ENCODE results near the gene ACACB.
A peak's percentile ranks its signal among the peaks of the same experiment; 100 is the strongest.

ACACB gene

DNA sequence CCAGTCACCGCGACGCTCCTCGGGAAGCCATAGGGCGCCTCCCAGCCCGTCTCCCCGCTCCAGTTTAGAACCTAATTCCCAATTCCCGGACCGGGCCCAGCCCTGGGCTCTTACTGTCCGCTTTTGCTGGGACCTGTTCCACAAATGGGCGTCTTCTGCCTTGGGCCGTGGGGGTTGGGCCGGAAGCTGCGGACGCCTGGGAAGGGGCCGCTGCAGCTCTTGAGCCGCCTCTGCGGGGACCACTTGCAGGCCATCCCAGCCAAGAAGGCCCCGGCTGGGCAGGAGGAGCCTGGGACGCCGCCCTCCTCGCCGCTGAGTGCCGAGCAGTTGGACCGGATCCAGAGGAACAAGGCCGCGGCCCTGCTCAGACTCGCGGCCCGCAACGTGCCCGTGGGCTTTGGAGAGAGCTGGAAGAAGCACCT, 18.2 kb upstream of the ACACB start:
- peak overlapping the region; percentile 88 for H3K4me3 Mint-ChIP-seq
- peak overlapping the region; percentile 95 for H3K27ac Mint-ChIP-seq
- H3K27me3 Mint-ChIP-seq, result no peaks in the 10 kb centered on the region
- H3K9me3 Mint-ChIP-seq, result no peaks in the 10 kb centered on the region
- H3K36me3 Mint-ChIP-seq (ENCODE audit: low read depth), result peaks cover 49% of the 10 kb centered on the region
- peaks cover 34% of the 10 kb centered on the region for H3K4me1 Mint-ChIP-seq (ENCODE audit: low read depth)
- no peak for DNase-seq

DNA sequence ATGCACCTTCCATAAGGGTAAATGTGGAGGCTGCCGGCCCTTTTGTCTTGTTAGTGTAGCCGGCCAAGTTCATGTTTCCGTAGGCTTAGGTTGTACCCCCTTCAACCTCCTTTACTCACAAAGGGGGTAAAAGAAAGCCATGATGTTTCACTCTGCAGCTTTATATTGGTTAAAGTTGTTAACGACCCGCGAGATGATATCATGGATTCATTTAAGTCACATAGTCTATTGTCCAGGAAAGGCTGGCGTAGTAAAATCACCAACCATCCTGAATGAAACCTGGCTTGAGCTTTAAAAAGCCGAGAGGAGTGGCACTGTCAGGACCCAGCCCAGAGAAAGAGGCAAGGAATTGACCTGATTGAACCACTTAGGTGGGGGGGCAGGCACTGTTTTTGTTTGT, 17.7 kb upstream of the ACACB start:
- DNase-seq, result no peak
- Mint-ChIP-seq H3K27ac (peak overlapping the region; percentile 95), H3K36me3 (ENCODE audit: low read depth) (peaks cover 53% of the 10 kb centered on the region), H3K9me3 (no peaks in the 10 kb centered on the region), H3K4me1 (ENCODE audit: low read depth) (peaks cover 30% of the 10 kb centered on the region), H3K27me3 (no peaks in the 10 kb centered on the region), H3K4me3 (peak overlapping the region; percentile 88)

DNA sequence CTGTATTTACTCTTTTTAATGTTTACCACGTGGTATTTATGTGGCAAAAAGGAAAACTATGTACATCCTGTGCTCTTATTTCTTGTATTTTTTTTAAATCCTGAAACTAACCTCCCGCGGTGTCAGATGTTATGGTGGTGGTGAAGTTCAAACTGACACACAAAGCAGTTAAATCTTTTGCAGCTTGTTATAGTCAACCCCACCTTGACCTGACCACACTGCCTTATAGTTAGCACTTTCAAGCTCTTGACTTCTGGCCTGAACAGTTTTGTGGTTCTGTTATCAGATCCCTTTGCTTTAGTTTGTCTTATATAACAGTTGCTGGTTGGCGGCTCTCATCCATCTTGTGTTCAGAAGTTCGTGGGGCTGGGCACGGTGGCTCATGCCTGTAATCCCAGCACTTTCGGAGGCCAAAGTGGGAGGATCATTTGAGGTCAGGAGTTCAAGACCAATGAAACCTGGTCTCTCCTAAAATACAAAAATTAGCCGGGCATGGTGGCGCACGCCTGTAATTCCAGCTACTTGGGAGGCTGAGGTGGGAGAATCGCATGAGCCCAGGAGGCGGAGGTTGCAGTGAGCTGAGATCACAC, 16.9 kb upstream of the ACACB start:
- Mint-ChIP-seq H3K4me1 (ENCODE audit: low read depth) (peaks cover 27% of the 10 kb centered on the region), H3K9me3 (no peaks in the 10 kb centered on the region), H3K27ac (peak overlapping the region; percentile 57), H3K27me3 (no peaks in the 10 kb centered on the region), H3K4me3 (peak overlapping the region; percentile 88), H3K36me3 (ENCODE audit: low read depth) (peaks cover 62% of the 10 kb centered on the region)
- no peak for DNase-seq

DNA sequence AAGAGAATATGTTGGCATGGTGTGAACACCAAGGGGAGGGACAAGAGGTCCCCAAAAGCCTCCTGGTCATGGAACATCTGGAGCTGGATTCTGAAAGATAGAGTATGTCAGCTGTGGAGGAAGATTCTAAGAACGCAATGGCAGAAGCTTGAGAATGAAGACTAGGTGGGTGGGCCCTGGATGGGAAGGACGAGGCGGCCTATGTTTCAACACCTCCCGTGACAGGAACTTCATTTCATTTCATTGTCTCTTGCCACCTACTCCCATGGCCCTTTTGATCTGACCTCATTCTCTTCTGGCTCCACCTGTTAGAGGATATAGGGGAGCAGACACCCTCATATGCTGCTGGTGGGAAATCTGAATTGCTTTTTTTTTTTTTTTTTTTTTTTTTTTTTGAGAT, 15.6 kb upstream of the ACACB start:
- Mint-ChIP-seq H3K27ac (no peak overlapping the region), H3K36me3 (ENCODE audit: low read depth) (peaks cover 74% of the 10 kb centered on the region), H3K4me3 (no peak overlapping the region), H3K27me3 (no peaks in the 10 kb centered on the region), H3K4me1 (ENCODE audit: low read depth) (peaks cover 27% of the 10 kb centered on the region), H3K9me3 (no peaks in the 10 kb centered on the region)
- DNase-seq, result no peak

DNA sequence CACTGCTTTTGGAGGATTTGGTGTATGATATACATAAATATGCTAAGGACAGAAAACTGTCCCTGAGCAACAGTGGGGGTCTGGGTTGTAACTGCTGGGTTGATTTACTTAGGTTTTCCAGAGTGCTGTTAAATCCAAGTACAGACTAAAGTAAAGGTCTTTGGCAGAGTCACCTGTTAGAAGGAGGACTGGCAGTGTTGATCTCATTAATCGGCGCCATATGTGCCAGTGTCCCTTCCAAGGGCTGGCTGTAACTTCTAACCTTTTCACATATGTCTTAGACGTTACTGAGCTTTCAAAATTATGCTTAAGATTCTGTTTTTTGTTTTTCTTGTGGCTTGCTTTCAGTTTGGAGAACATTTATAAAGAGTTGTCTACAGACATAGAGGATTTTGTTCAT, 13.9 kb upstream of the ACACB start:
- Mint-ChIP-seq H3K36me3 (ENCODE audit: low read depth) (peaks cover 89% of the 10 kb centered on the region), H3K4me1 (ENCODE audit: low read depth) (peaks cover 27% of the 10 kb centered on the region), H3K9me3 (no peaks in the 10 kb centered on the region), H3K27me3 (no peaks in the 10 kb centered on the region), H3K27ac (no peak overlapping the region), H3K4me3 (no peak overlapping the region)
- DNase-seq, result no peak

DNA sequence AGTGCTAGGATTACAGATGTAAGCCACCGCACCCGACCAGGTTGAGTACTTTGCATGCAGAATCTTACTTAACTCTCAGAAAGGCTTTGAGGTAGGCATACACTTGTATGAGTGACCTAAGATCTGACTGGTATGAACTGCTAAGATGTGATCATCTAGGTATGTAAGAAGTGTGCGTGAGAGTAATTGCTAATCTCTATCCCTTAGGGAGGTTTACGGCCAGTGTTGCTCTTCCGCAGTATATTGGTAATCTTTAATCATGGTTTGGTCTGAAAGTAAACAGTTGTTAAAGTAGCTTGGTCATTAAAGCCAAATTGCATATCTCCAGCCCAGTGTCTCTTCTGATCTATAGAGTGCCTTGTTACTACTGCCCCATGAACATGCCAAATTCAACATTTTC, 11.2 kb upstream of the ACACB start:
- H3K4me3 Mint-ChIP-seq, result no peak overlapping the region
- H3K36me3 Mint-ChIP-seq (ENCODE audit: low read depth), result peaks cover 94% of the 10 kb centered on the region
- no peak for DNase-seq
- H3K4me1 Mint-ChIP-seq (ENCODE audit: low read depth), result peaks cover 11% of the 10 kb centered on the region
- no peaks in the 10 kb centered on the region for H3K9me3 Mint-ChIP-seq
- no peaks in the 10 kb centered on the region for H3K27me3 Mint-ChIP-seq
- H3K27ac Mint-ChIP-seq, result no peak overlapping the region

DNA sequence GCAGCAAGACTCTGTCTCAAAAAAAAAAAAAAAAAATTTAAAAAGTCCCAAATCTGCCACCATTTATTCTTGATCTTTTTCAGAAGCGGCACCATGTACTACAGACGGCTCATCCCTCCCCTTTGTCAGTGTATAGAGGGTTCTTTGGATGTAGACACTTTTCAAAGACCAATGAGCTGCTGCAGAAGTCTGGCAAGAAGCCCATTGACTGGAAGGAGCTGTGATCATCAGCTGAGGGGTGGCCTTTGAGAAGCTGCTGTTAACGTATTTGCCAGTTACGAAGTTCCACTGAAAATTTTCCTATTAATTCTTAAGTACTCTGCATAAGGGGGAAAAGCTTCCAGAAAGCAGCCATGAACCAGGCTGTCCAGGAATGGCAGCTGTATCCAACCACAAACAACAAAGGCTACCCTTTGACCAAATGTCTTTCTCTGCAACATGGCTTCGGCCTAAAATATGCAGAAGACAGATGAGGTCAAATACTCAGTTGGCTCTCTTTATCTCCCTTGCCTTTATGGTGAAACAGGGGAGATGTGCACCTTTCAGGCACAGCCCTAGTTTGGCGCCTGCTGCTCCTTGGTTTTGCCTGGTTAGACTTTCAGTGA, 6.5 kb upstream of the ACACB start:
- DNase-seq, result no peak
- Mint-ChIP-seq H3K9me3 (no peaks in the 10 kb centered on the region), H3K27me3 (no peaks in the 10 kb centered on the region), H3K36me3 (ENCODE audit: low read depth) (peaks cover 58% of the 10 kb centered on the region), H3K27ac (peak overlapping the region; percentile 47), H3K4me1 (ENCODE audit: low read depth) (peaks cover 28% of the 10 kb centered on the region), H3K4me3 (no peak overlapping the region)

DNA sequence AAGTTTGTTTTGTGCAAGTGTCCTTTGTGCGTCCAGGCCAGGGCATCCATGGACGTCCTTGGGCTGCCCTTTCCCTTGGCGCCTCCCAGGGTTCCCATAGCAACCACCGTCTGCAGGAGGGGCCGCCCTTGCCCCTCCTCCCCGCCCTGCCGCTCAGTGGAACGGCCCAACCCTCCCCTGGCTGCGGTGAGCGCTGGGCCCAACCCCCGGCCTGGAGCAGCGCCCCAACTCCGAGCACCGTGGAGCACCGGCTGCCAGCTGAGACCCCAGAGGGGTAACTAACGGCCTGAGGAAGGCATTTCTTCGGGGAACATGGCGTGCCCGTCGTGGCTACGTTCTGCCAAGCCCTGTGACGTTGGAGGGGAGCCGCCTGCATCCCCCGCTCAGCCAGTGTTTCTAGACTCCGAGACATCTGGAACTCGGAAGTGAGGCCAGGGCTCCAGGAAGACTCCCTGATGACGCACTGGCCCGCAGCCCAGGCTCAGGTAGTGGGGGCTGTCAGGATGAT, 5.3 kb upstream of the ACACB start:
- H3K4me1 Mint-ChIP-seq (ENCODE audit: low read depth), result peaks cover 38% of the 10 kb centered on the region
- peak overlapping the region; percentile 73 for H3K27ac Mint-ChIP-seq
- peak overlapping the region; percentile 66 for H3K4me3 Mint-ChIP-seq
- H3K9me3 Mint-ChIP-seq, result no peaks in the 10 kb centered on the region
- peaks cover 46% of the 10 kb centered on the region for H3K36me3 Mint-ChIP-seq (ENCODE audit: low read depth)
- peak; percentile 70 for DNase-seq
- no peaks in the 10 kb centered on the region for H3K27me3 Mint-ChIP-seq

DNA sequence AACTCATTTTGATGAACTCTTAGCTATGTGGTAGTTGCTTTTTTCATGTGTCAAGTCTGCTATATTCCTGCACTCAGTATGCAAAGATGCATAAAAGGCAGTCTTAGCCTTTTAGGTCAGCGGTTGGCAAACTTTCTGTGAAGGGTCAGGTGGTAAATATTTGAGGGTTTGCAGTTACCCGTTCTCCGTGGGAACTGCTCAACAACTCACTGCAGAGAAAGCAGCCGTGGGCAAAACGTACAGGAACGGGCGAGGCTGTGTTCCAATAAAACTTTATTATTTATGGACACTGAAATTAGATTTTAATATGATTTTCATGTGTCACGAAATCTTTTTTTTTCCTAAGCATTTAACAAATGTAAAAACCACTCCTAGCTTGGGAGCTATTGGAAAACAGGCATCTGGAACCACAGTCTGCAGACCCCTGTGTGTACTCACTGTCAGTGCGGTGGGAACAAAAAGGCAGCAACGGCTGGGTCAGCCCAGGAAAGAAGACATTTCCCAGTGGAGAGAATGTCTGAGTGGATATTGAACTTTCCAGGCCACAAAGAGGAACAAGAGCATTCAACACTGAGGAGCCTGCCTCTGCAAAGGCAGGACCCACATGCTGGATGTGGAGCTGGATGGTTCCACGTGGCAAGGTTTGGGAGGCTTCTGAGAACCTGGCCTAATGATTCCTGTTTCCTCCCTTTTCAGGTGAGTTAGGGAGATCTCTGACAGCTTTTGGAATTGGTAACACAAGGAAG, 3.5 kb upstream of the ACACB start:
- Mint-ChIP-seq H3K27me3 (no peaks in the 10 kb centered on the region), H3K4me3 (no peak overlapping the region), H3K4me1 (ENCODE audit: low read depth) (peaks cover 39% of the 10 kb centered on the region), H3K36me3 (ENCODE audit: low read depth) (peaks cover 30% of the 10 kb centered on the region), H3K9me3 (no peaks in the 10 kb centered on the region), H3K27ac (no peak overlapping the region)
- DNase-seq, result no peak

DNA sequence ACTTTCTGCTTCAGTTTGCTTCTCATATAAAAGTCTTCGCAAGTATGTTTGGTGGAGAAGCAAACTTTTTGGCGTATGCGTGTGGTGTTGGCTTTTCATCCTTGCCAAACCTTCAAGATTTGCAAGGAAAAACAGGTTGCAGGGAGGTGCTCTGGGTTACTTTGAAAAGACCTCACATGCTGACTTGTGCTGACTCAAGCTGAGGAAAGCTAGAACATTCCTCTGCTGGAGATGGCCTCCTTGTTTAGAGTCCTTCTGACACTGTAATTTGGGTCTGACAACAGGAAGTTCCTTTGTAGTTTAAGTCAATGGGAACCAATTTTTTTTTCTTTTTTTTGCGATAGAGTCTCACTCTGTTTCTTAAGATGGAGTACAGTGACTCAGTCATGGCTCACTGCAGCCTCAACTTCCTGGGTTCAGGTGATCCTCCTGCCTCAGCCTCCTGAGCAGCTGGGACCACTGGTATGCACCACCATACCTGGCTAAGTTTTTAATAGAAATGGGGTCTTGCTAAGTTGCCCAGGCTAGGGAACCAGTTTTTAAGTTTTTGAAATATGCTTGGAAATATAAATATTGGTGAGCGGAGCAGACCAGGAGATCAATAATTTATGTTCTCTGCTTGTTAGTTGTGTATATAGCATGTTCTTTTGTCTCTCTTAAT, 2.6 kb upstream of the ACACB start:
- no peaks in the 10 kb centered on the region for H3K27me3 Mint-ChIP-seq
- peak overlapping the region; percentile 22 for H3K27ac Mint-ChIP-seq
- H3K9me3 Mint-ChIP-seq, result no peaks in the 10 kb centered on the region
- H3K36me3 Mint-ChIP-seq (ENCODE audit: low read depth), result peaks cover 22% of the 10 kb centered on the region
- H3K4me1 Mint-ChIP-seq (ENCODE audit: low read depth), result peaks cover 39% of the 10 kb centered on the region
- no peak overlapping the region for H3K4me3 Mint-ChIP-seq
- DNase-seq, result no peak

DNA sequence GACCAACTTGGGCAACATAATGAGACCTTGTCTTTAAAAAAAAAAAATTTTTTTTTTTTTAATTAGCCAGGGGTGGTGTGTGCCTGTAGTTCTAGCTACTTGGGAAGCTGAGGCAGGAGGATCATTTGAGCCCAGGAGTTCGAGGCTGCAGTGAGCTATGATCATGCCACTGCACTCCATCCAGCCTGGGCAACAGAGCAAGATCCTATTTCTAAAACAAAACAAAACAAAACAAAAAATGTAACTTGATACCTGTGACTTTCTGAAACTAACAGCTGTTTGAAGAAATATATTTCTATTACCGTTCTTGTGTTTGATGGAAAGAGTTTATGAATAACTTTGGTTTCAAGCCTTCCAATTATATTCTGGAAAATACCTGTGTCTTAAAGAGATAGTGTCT, 1.7 kb upstream of the ACACB start:
- DNase-seq, result no peak
- Mint-ChIP-seq H3K27ac (no peak overlapping the region), H3K4me1 (ENCODE audit: low read depth) (peaks cover 39% of the 10 kb centered on the region), H3K9me3 (no peaks in the 10 kb centered on the region), H3K27me3 (no peaks in the 10 kb centered on the region), H3K4me3 (no peak overlapping the region), H3K36me3 (ENCODE audit: low read depth) (peaks cover 14% of the 10 kb centered on the region)

DNA sequence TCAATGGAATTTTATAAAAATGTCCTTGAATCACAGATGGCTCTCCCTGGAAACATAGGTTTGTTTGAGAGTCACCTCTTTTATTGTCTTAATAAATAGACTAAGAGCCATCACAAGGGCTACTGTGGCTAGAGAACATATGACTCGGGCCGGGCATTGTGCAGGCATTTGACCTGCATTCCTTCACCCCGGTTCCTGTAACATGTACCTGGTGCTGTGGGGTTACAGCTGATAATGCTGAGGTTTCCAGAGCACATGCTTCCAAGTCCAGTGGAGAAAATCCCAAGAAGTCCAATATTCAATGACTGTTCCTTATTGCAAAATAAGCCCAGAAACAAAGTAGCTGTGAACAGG, 1.0 kb upstream of the ACACB start:
- Mint-ChIP-seq H3K27ac (no peak overlapping the region), H3K4me3 (no peak overlapping the region), H3K9me3 (no peaks in the 10 kb centered on the region), H3K36me3 (ENCODE audit: low read depth) (peaks cover 7% of the 10 kb centered on the region), H3K4me1 (ENCODE audit: low read depth) (peaks cover 36% of the 10 kb centered on the region), H3K27me3 (no peaks in the 10 kb centered on the region)
- no peak for DNase-seq

DNA sequence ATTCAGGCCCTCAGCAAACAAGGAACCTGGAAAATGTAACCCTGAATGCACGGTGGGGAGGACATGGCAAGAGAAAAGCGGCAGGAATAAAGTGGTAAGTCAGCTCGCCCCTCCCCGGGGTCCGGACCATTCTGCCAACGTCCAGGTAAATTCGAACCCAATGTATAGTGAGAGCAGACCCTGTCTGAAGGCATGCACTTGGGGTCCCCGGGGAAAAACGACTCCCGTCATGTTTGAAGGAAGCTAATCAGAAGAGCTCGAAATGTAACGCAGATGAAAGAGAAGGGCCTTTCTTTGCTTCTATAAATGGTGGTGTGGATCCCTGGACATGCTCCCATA, 193 bp downstream of the ACACB start:
- Mint-ChIP-seq H3K9me3 (no peaks in the 10 kb centered on the region), H3K27ac (no peak overlapping the region), H3K27me3 (no peaks in the 10 kb centered on the region), H3K36me3 (ENCODE audit: low read depth) (peaks cover 1% of the 10 kb centered on the region), H3K4me1 (ENCODE audit: low read depth) (peaks cover 30% of the 10 kb centered on the region), H3K4me3 (no peak overlapping the region)
- DNase-seq, result no peak

DNA sequence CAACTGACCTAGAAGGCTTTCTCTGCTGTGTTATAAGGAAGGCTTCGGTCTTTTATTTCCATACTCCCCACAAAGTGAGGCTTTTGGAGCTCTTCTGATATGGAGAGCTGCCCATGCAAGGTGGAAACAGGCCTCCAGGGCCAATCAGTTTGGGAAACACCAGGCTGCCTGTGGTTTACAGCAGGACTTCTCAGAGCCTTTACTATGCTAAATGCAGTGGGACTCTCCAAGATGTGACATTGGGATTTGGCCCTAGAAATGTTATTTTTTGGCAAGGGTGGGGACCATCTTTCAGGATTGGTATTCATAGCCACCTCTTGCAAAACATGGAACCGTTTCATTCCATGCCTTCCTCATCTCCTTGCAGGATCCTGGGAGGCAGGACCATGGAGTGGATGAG, 3.7 kb downstream of the ACACB start:
- no peaks in the 10 kb centered on the region for H3K9me3 Mint-ChIP-seq
- peaks cover 9% of the 10 kb centered on the region for H3K4me1 Mint-ChIP-seq (ENCODE audit: low read depth)
- H3K4me3 Mint-ChIP-seq, result no peak overlapping the region
- H3K27me3 Mint-ChIP-seq, result no peaks in the 10 kb centered on the region
- no peak overlapping the region for H3K27ac Mint-ChIP-seq
- DNase-seq, result no peak
- H3K36me3 Mint-ChIP-seq (ENCODE audit: low read depth), result no peaks in the 10 kb centered on the region

DNA sequence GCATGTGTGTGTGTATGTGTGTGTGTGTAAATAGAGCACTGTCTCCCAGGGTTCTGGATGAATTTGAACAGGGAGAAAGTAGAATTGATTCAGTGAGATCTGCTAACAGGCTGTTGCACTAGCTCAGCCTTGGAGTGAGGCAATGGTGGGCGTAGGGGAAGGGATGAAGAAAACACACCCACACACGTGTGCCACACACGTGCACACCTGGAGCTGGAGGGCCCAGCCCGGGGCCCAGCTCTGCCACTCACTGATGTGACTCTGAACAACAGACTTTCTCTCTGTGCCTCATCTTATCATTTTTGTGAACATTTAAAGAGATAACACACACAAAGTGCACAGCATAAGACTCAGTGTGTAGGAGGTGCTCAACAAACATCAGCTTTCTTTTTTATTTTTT, 4.2 kb downstream of the ACACB start:
- no peaks in the 10 kb centered on the region for H3K36me3 Mint-ChIP-seq (ENCODE audit: low read depth)

More for the DNA sequence above, 4.2 kb downstream of the ACACB start:
- Mint-ChIP-seq H3K4me3 (no peak overlapping the region), H3K27me3 (no peaks in the 10 kb centered on the region), H3K4me1 (ENCODE audit: low read depth) (peaks cover 6% of the 10 kb centered on the region), H3K9me3 (no peaks in the 10 kb centered on the region), H3K27ac (no peak overlapping the region)
- DNase-seq, result no peak
